PC-3 (cell line): ENCODE data around the gene APBB2.

Source experiments
- CTCF ChIP-seq: fragments of 300-600 bp; sonication (generic); conservative IDR thresholded peaks from 2 replicates; pipeline ENCODE4 v1.5.1; 2017; ENCODE audit warnings: antibody characterized with exemption, low read depth, mild to moderate bottlenecking, low read length
- EZH2 ChIP-seq: fragments of 300-600 bp; sonication (generic); IDR thresholded peaks from one replicate; pipeline ENCODE4 v1.6.1; 2017; ENCODE audit warnings: antibody characterized with exemption, mild to moderate bottlenecking, low read length; ENCODE audit not compliant: unreplicated experiment
- EZH2phosphoT487 ChIP-seq: fragments of 300-600 bp; sonication (generic); IDR thresholded peaks from 2 replicates; pipeline ENCODE4 v1.6.1; 2018; ENCODE audit warnings: mild to moderate bottlenecking, antibody characterized with exemption, low read length, borderline replicate concordance

DNA sequence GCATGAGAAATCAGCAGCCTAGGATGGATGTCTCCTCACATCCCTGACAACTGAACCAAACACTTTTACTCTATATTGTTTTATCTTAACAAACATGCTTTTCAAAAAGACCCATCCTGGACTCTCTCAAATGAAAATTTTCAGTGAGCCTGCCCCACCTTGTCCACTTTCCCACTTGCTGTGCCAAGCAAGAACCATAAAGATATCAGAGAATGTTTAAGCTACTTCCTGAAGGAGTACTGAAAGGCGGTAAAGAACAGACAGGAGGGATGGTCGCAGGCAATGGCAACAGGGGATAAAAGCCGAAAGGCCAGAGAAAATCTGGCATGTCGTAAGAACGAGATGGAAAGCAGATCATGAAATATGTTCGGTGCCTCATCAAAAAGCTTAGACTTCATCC, 10.5 kb downstream of the APBB2 start:
- TF ChIP-seq CTCF (no peak), EZH2phosphoT487 (no peak), EZH2 (no peak)
